T-helper 2 cell treated with Interferon-gamma antibody and Interleukin-4, amounts not matched to agents 5 μg/mL and 100 μg/mL, for 36 hours (primary cell): Measurements from ENCODE around the gene KRT23.

ENCODE experiments used
- DNase-seq: peaks from one replicate; pipeline ENCODE4 v3.0.0; 2021; ENCODE audit warnings: low spot score
- H3K27ac Mint-ChIP-seq: one replicate; pipeline ENCODE4 v1.8.0; 2021; ENCODE audit warnings: mild to moderate bottlenecking, mixed read lengths
- H3K27me3 Mint-ChIP-seq: one replicate; pipeline ENCODE4 v1.8.0; 2021; ENCODE audit warnings: low read depth, mixed read lengths
- H3K36me3 Mint-ChIP-seq: one replicate; pipeline ENCODE4 v1.8.0; 2021; ENCODE audit warnings: low read depth, mixed read lengths
- H3K4me1 Mint-ChIP-seq: one replicate; pipeline ENCODE4 v1.8.0; 2021; ENCODE audit warnings: low read depth, mixed read lengths
- H3K4me3 Mint-ChIP-seq: one replicate; pipeline ENCODE4 v1.8.0; 2022; ENCODE audit warnings: mild to moderate bottlenecking, moderate library complexity, mixed read lengths
- H3K9me3 Mint-ChIP-seq: one replicate; pipeline ENCODE4 v1.8.0; 2021; ENCODE audit warnings: mixed read lengths

KRT23 gene

GRCh38 chr17:40886090-40886489 is 51.4 kb downstream of the KRT23 start:
- H3K36me3 Mint-ChIP-seq = no peaks in the 10 kb centered on the region
- no peaks in the 10 kb centered on the region for H3K4me1 Mint-ChIP-seq
- H3K4me3 Mint-ChIP-seq = no peak overlapping the region
- DNase-seq = no peak
- H3K9me3 Mint-ChIP-seq = no peaks in the 10 kb centered on the region
- H3K27me3 Mint-ChIP-seq = peaks cover 36% of the 10 kb centered on the region
- no peak overlapping the region for H3K27ac Mint-ChIP-seq

GRCh38 chr17:40884708-40885512 is 52.5 kb downstream of the KRT23 start, which contains the start of gene KRT20:
Gene KRT20 (minus strand): TSS chr17:40885242. CDS start chr17:40885185, 57 bp downstream.
- Mint-ChIP-seq H3K36me3 (no peaks in the 10 kb centered on the region), H3K27me3 (peaks cover 36% of the 10 kb centered on the region), H3K27ac (no peak within 1 kb of the TSS), H3K9me3 (no peaks in the 10 kb centered on the region), H3K4me3 (no peak within 1 kb of the TSS), H3K4me1 (no peaks in the 10 kb centered on the region)
- DNase-seq = no peak

GRCh38 chr17:40883626-40884334 is 53.7 kb downstream of the KRT23 start:
- Mint-ChIP-seq H3K4me3 (no peak overlapping the region), H3K27me3 (peaks cover 28% of the 10 kb centered on the region), H3K9me3 (no peaks in the 10 kb centered on the region), H3K36me3 (no peaks in the 10 kb centered on the region), H3K27ac (no peak overlapping the region), H3K4me1 (no peaks in the 10 kb centered on the region)
- DNase-seq = no peak

- Mint-ChIP-seq H3K36me3 (no peaks in the 10 kb centered on the region), H3K9me3 (no peaks in the 10 kb centered on the region), H3K4me3 (no peak overlapping the region), H3K27ac (no peak overlapping the region), H3K27me3 (peaks cover 21% of the 10 kb centered on the region), H3K4me1 (no peaks in the 10 kb centered on the region)
- DNase-seq = no peak
These were observed 54.4 kb downstream of the KRT23 start for GRCh38 chr17:40883031-40883430.

- Mint-ChIP-seq H3K27me3 (peaks cover 15% of the 10 kb centered on the region), H3K9me3 (no peaks in the 10 kb centered on the region), H3K4me1 (no peaks in the 10 kb centered on the region), H3K4me3 (no peak overlapping the region), H3K27ac (no peak overlapping the region), H3K36me3 (no peaks in the 10 kb centered on the region)
- no peak for DNase-seq
These were observed 58.4 kb downstream of the KRT23 start for GRCh38 chr17:40879026-40879425.

DNA sequence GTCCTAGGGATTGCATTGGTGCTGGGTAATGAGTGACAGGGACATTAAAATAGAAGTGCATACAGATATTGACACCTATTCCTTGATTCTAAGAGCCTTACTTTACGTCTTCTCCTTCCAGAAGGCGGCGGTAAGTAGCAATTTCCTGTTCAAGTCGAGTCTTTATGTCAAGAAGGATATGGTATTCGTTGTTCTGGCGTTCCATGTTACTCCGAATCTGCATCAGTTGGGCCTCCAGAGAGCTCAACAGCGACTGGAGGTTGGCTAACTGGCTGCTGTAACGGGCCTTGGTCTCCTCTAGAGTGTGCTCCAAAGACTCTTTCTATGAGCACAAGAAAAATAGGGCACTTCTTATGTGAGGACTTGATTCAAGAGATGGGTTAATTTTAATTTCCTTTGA is 59.4 kb downstream of the KRT23 start:
- H3K27me3 Mint-ChIP-seq = peaks cover 10% of the 10 kb centered on the region
- no peaks in the 10 kb centered on the region for H3K36me3 Mint-ChIP-seq
- H3K27ac Mint-ChIP-seq = no peak overlapping the region
- no peak for DNase-seq
- H3K4me3 Mint-ChIP-seq = no peak overlapping the region
- no peaks in the 10 kb centered on the region for H3K9me3 Mint-ChIP-seq
- H3K4me1 Mint-ChIP-seq = no peaks in the 10 kb centered on the region

DNA sequence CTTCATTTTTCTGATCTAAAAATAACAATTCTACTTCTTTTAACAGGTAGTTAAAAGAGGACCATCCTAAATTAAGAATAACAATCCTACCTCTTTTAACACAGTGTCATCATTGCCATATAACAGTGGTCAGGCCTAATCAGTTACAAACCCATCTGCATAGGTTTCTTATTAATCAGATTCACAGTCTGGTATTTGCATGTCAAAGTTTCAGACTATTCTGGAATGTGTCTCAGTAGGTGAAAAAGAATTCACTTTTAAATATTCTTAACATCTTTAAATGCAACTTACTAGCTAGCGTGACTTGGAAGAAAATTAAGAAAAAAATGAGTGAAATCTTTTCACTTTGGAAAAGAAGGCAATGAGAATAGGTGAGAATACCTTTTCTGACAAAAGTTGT is 63.6 kb downstream of the KRT23 start:
- Mint-ChIP-seq H3K27ac (no peak overlapping the region), H3K36me3 (no peaks in the 10 kb centered on the region), H3K9me3 (no peaks in the 10 kb centered on the region), H3K4me1 (no peaks in the 10 kb centered on the region), H3K4me3 (no peak overlapping the region), H3K27me3 (peaks cover 24% of the 10 kb centered on the region)
- no peak for DNase-seq

- H3K27me3 Mint-ChIP-seq = peaks cover 25% of the 10 kb centered on the region
- no peaks in the 10 kb centered on the region for H3K4me1 Mint-ChIP-seq
- H3K36me3 Mint-ChIP-seq = no peaks in the 10 kb centered on the region
These were observed 64.2 kb downstream of the KRT23 start for GRCh38 chr17:40873255-40873654.

More at GRCh38 chr17:40873255-40873654, 64.2 kb downstream of the KRT23 start:
- no peak overlapping the region for H3K27ac Mint-ChIP-seq
- no peaks in the 10 kb centered on the region for H3K9me3 Mint-ChIP-seq
- DNase-seq = no peak
- no peak overlapping the region for H3K4me3 Mint-ChIP-seq
